Fibroblast of lung (primary cell): ENCODE measurements around the gene CHN2. TPM values are rescaled to one million over a fixed set of nuclear protein-coding genes. Genes with fewer than 3 reads are reported as not detected.

Experiments used
- DNase-seq, 2 donors: peaks; one replicate each; pipeline versions ENCODE4 v3.0.0 to v3.0.0-alpha.2; 2010; ENCODE audit warnings: low read depth in 2 of 2
- H2AFZ ChIP-seq: 2 replicates; pipeline ENCODE4 v1.5.1; 2012; ENCODE audit warnings: low read length, control low read depth, inconsistent platforms
- H3K27ac ChIP-seq: 2 replicates; pipeline ENCODE4 v1.5.1; 2011; ENCODE audit warnings: low read length, control low read depth; ENCODE audit not compliant: insufficient read depth
- H3K27me3 ChIP-seq: 2 replicates; pipeline ENCODE4 v1.5.1; 2011; ENCODE audit warnings: mild to moderate bottlenecking, low read length; ENCODE audit not compliant: control insufficient read depth, insufficient read depth
- H3K36me3 ChIP-seq: 2 replicates; pipeline ENCODE4 v1.5.1; 2011; ENCODE audit warnings: low read length; ENCODE audit not compliant: control insufficient read depth, insufficient read depth
- H3K4me1 ChIP-seq: 2 replicates; pipeline ENCODE4 v1.5.1; 2011; ENCODE audit warnings: low read length; ENCODE audit not compliant: control insufficient read depth, insufficient read depth; ENCODE audit errors: extremely low read depth
- H3K4me2 ChIP-seq: 2 replicates; pipeline ENCODE4 v1.5.1; 2011; ENCODE audit warnings: low read length, control low read depth; ENCODE audit not compliant: insufficient read depth; ENCODE audit errors: extremely low read depth
- H3K4me3 ChIP-seq, 4 experiments: fragments of 200-600 bp in 1 of 4; sonication (generic) in 1 of 4; replicated peaks in 1 of 4; 2 replicates each; pipeline ENCODE4 v1.5.1; 2011 to 2016; ENCODE audit warnings: low read length in 4 of 4, low read depth in 3 of 4, mild to moderate bottlenecking in 3 of 4, control low read depth in 2 of 4, inconsistent platforms in 1 of 4, mixed read lengths in 1 of 4; ENCODE audit not compliant: insufficient read depth in 1 of 4; ENCODE audit errors: control extremely low read depth in 1 of 4
- H3K79me2 ChIP-seq: 2 replicates; pipeline ENCODE4 v1.5.1; 2012; ENCODE audit warnings: mild to moderate bottlenecking, low read length, inconsistent platforms; ENCODE audit not compliant: control insufficient read depth, insufficient read depth
- H3K9ac ChIP-seq: 2 replicates; pipeline ENCODE4 v1.5.1; 2011; ENCODE audit warnings: mild to moderate bottlenecking, low read length, control low read depth; ENCODE audit not compliant: insufficient read depth
- H3K9me3 ChIP-seq: 2 replicates; pipeline ENCODE4 v1.5.1; 2012; ENCODE audit warnings: low read depth, low read length; ENCODE audit not compliant: control insufficient read depth, insufficient read depth
- H4K20me1 ChIP-seq: 2 replicates; pipeline ENCODE4 v1.5.1; 2011; ENCODE audit warnings: low read length; ENCODE audit not compliant: control insufficient read depth, insufficient read depth; ENCODE audit errors: extremely low read depth
- CTCF ChIP-seq, 2 donors: IDR thresholded peaks in 1 of 2; conservative IDR thresholded peaks in 1 of 2; 1 replicate in 1 of 2; 2 replicates in 1 of 2; pipeline ENCODE4 v1.5.1; 2011 to 2012; ENCODE audit warnings: low read length in 2 of 2, control low read depth in 1 of 2, inconsistent platforms in 1 of 2, low read depth in 1 of 2, mild to moderate bottlenecking in 1 of 2
- EZH2 ChIP-seq: IDR thresholded peaks from 2 replicates; pipeline ENCODE4 v1.5.1; 2012; ENCODE audit warnings: low read length, control low read depth, mild to moderate bottlenecking; ENCODE audit errors: missing control alignments
- polyA plus RNA-seq, 2 donors: library from polyadenylated mRNA; depleted of rRNA in 1 of 2; stranded (reverse) in 1 of 2; unstranded in 1 of 2; fragments of >200 nt; gene quantifications; 2 replicates each; pipeline ENCODE4 v1.2.1, GENCODE V29; 2011 to 2012; ENCODE audit warnings: missing spikeins in 1 of 2
- total RNA-seq: library from RNA; depleted of rRNA; stranded (reverse); fragments of >200 nt; gene quantifications from 2 replicates; pipeline ENCODE4 v1.2.1, GENCODE V29; 2014

The CHN2 gene
- total and polyA plus RNA-seq, 2 donors (not counting 1 experiment from before 2014, with no cell fraction given): 0.33 to 0.53 TPM

DNA sequence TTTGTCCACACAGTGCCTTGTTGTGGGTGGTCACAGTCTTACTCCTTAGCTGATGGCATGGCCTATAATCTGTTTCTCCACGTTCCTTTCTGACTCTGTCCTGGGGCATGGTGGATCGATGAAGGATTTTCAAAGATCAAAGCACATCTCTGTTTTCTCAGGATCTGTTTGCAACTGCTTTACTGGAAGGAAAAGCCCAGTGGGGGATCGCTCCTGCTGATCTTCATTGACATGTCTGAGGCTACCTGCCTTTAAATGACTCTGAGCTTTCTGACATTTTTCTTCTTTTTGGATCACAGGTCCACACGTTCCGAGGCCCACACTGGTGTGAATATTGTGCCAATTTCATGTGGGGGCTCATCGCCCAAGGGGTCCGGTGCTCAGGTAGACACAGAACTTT, 301.1 kb downstream of the CHN2 start:
- H3K27ac ChIP-seq: no peak overlapping the region
- no peaks in the 10 kb centered on the region for H4K20me1 ChIP-seq
- DNase-seq: no peak
- no peak overlapping the region for H3K4me3 ChIP-seq
- no peak overlapping the region for H3K4me2 ChIP-seq
- H3K79me2 ChIP-seq: no peaks in the 10 kb centered on the region
- H3K4me1 ChIP-seq: no peaks in the 10 kb centered on the region
- no peaks in the 10 kb centered on the region for H3K27me3 ChIP-seq
- H3K36me3 ChIP-seq: no peaks in the 10 kb centered on the region
- no peaks in the 10 kb centered on the region for H3K9me3 ChIP-seq
- TF ChIP-seq CTCF (conservative IDR thresholded peaks at IDR 0.05 in 1 of 2, IDR thresholded peaks at IDR 0.05 in 1 of 2; ENCODE audit: low read depth in 1 of 2, low read length in 2 of 2): no peak
- no peak for TF ChIP-seq EZH2
- H3K9ac ChIP-seq: no peak overlapping the region
- H2AFZ ChIP-seq: no peak overlapping the region

DNA sequence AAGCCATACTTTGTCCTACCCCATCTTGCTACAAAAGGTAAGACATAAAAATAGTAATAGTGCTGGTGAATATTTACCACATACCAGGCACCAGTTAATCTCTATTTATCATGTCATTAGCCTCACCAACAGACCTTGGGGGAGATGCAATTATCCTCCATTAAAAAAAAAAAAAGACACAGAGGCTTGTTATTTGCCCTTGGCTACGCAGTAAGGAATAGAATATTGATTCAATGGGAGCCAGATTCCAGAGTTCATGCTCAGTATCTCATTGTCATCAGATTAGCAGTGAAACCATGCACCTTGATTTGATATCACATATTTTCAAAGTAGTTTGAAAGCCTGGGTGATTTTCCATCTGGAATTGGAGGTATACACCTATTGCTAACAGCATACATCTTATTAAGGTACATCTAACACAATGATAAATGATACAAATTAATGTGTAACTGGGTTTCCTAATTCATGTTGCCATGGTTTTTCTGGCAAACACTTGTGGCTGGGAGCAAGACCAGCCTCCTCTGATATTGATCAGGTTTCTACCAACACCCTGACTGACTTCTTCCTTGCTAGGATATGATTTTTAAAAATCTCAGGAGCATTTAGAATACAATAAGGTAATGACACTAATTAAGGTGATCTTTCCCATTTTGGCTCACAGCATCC, 301.9 kb downstream of the CHN2 start:
- Histone ChIP-seq H3K4me3 (no peak overlapping the region), H2AFZ (no peak overlapping the region), H3K9me3 (no peaks in the 10 kb centered on the region), H3K4me2 (no peak overlapping the region), H3K27me3 (no peaks in the 10 kb centered on the region), H4K20me1 (no peaks in the 10 kb centered on the region), H3K4me1 (no peaks in the 10 kb centered on the region), H3K9ac (no peak overlapping the region), H3K79me2 (no peaks in the 10 kb centered on the region), H3K36me3 (no peaks in the 10 kb centered on the region), H3K27ac (no peak overlapping the region)
- TF ChIP-seq CTCF (conservative IDR thresholded peaks at IDR 0.05 in 1 of 2, IDR thresholded peaks at IDR 0.05 in 1 of 2; ENCODE audit: low read depth in 1 of 2, low read length in 2 of 2) (no peak), EZH2 (no peak)
- no peak for DNase-seq

DNA sequence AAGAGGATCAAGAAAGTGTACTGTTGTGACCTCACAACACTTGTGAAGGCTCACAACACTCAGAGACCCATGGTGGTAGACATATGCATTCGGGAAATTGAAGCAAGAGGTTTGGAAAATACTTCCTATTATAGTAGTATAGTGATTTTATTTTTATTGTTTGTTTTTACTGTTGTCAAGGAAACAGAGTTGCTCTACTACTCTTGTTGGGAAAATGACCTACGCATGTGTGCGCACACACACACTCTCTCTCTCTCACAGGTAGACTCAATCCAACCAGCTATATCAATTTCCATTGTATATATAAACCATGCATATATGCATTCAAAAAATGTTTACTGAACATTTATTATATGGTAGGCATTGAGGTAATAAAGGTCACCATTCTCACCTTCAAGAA, 305.4 kb downstream of the CHN2 start:
- H3K4me3 ChIP-seq: no peak overlapping the region

More for the DNA sequence above, 305.4 kb downstream of the CHN2 start:
- no peak for DNase-seq
- Histone ChIP-seq H3K4me2 (no peak overlapping the region), H3K27me3 (no peaks in the 10 kb centered on the region), H3K27ac (no peak overlapping the region), H3K4me1 (no peaks in the 10 kb centered on the region), H2AFZ (no peak overlapping the region), H4K20me1 (no peaks in the 10 kb centered on the region), H3K9ac (no peak overlapping the region), H3K36me3 (no peaks in the 10 kb centered on the region), H3K79me2 (no peaks in the 10 kb centered on the region), H3K9me3 (no peaks in the 10 kb centered on the region)
- TF ChIP-seq EZH2: no peak
- no peak for TF ChIP-seq CTCF (conservative IDR thresholded peaks at IDR 0.05 in 1 of 2, IDR thresholded peaks at IDR 0.05 in 1 of 2; ENCODE audit: low read depth in 1 of 2, low read length in 2 of 2)
